Measurements from ENCODE around the gene TRIM10.

- TF ChIP-seq, protein P1, sequence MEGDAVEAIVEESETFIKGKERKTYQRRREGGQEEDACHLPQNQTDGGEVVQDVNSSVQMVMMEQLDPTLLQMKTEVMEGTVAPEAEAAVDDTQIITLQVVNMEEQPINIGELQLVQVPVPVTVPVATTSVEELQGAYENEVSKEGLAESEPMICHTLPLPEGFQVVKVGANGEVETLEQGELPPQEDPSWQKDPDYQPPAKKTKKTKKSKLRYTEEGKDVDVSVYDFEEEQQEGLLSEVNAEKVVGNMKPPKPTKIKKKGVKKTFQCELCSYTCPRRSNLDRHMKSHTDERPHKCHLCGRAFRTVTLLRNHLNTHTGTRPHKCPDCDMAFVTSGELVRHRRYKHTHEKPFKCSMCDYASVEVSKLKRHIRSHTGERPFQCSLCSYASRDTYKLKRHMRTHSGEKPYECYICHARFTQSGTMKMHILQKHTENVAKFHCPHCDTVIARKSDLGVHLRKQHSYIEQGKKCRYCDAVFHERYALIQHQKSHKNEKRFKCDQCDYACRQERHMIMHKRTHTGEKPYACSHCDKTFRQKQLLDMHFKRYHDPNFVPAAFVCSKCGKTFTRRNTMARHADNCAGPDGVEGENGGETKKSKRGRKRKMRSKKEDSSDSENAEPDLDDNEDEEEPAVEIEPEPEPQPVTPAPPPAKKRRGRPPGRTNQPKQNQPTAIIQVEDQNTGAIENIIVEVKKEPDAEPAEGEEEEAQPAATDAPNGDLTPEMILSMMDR (IDR thresholded peaks at IDR 0.05; ENCODE audit: low read depth, low read length), result no peak
- no peak for TF ChIP-seq POLR2A (IDR thresholded peaks at IDR 0.05; ENCODE audit: extremely low read depth, insufficient read length)
Measured at GRCh38 chr6:30144811-30145210, 16.2 kb downstream of the TRIM10 start.

Data from NB4 (cell line).